Adrenal gland (tissue), 12 donors: ENCODE results near the gene MGAT5. TPM values are rescaled to one million over a fixed set of nuclear protein-coding genes. Genes with fewer than 3 reads are reported as not detected.

Experiments used
- DNase-seq, 7 donors: peaks; one replicate each; pipeline ENCODE4 v3.0.0-alpha.2; 2019 to 2020
- H3K27ac ChIP-seq, 5 donors: fragments of 200-600 bp; sonication (generic) in 4 of 5; 1 replicate in 3 of 5; 2 replicates in 2 of 5; pipeline versions ENCODE4 v1.5.1 to v1.8.0; 2016 to 2020; ENCODE audit warnings: mild to moderate bottlenecking in 1 of 5
- H3K27me3 ChIP-seq: fragments of 200-600 bp; 2 replicates; pipeline ENCODE4 v1.8.0; 2021
- H3K36me3 ChIP-seq, 2 donors: fragments of 200-600 bp; replicated peaks in 1 of 2; 1 replicate in 1 of 2; 2 replicates in 1 of 2; pipeline versions ENCODE4 v1.5.1 to v1.8.0; 2018 to 2022
- H3K4me1 ChIP-seq, 2 donors: fragments of 200-600 bp; replicated peaks in 1 of 2; 1 replicate in 1 of 2; 2 replicates in 1 of 2; pipeline versions ENCODE4 v1.5.1 to v1.8.0; 2018 to 2021
- H3K4me3 ChIP-seq, 4 donors: fragments of 200-600 bp; sonication (generic) in 3 of 4; one replicate each; pipeline ENCODE4 v1.5.1; 2016 to 2018
- H3K9me3 ChIP-seq, 3 donors: fragments of 200-600 bp; sonication (generic) in 1 of 3; replicated peaks in 1 of 3; 1 replicate in 2 of 3; 2 replicates in 1 of 3; pipeline versions ENCODE4 v1.5.1 to v1.8.0; 2016 to 2021
- POLR2A ChIP-seq, 2 donors: fragments of 450-650 bp; IDR thresholded peaks; one replicate each; pipeline ENCODE4 v1.6.1; 2017; ENCODE audit warnings: antibody characterized with exemption in 2 of 2, mild to moderate bottlenecking in 2 of 2, moderate library complexity in 1 of 2
- WGBS, 4 donors: extraction: QIAGEN DNeasy Blood & Tissue Kit in 2 of 4; methylation state at CpG; one replicate each; pipeline versions ENCODE4 v1.1.5 to v1.1.7; 2013 to 2017; 5-methylcytosine and 5-hydroxymethylcytosine counted together
- intact Hi-C, 2 donors: fragments of 100-400 bp; cut with DNase I; formaldehyde crosslinking; loops; one replicate each; pipeline versions ENCODE4 v1.14.1 to v1.15.0; 2022 to 2023
- polyA plus RNA-seq, 3 donors: library from polyadenylated mRNA; stranded (reverse); fragments of 200-250 nt in 2 of 3; fragments of 350-450 nt in 1 of 3; fragmentation: Illumina TruSeq in 1 of 3; extraction: RNeasy Lipid Tissue Mini Kit (QIAGEN cat#74804) in 1 of 3; gene quantifications; one replicate each; pipeline ENCODE4 v1.2.3, GENCODE V29; 2013 to 2014
- total RNA-seq, 9 donors: library from RNA; depleted of rRNA in 4 of 9; stranded (reverse); fragments of >200 nt in 4 of 9; fragments of 120-200 nt in 1 of 9; fragmentation: NEBNext Ultra II Directional in 1 of 9; extraction: Animal tissue kit (Norgen Biotek cat#: 25700) in 1 of 9; gene quantifications; one replicate each; pipeline versions ENCODE4 v1.1.0 to v1.2.4, GENCODE V29; 2013 to 2023
- TF ChIP-seq, protein P1 (sequence below), 6 experiments: fragments of 450-650 bp in 4 of 6; fragments of 200-600 bp in 2 of 6; sonication (generic) in 1 of 6; IDR thresholded peaks; 1 replicate in 5 of 6; 2 replicates in 1 of 6; pipeline versions ENCODE4 v1.5.1 to v1.8.0; 2016 to 2021; ENCODE audit warnings: antibody characterized with exemption in 6 of 6, mild to moderate bottlenecking in 2 of 6, moderate library complexity in 1 of 6
- donor health status: healthy with polysubstance abuse.
- donor health status: Bipolar disorder and iron deficiency.
- donor health status: DM: yes; HTN: yes; CAD: no.
- donor health status: DM: no; HTN: no; CAD: no.
- donor health status: DM: no; HTN: no; CAD: no.
- donor health status: DM: yes; HTN: yes; CAD: no.

Gene MGAT5
- total and polyA plus RNA-seq, 12 donors = 2.9 to 74.6 (median 41.1) TPM

DNA sequence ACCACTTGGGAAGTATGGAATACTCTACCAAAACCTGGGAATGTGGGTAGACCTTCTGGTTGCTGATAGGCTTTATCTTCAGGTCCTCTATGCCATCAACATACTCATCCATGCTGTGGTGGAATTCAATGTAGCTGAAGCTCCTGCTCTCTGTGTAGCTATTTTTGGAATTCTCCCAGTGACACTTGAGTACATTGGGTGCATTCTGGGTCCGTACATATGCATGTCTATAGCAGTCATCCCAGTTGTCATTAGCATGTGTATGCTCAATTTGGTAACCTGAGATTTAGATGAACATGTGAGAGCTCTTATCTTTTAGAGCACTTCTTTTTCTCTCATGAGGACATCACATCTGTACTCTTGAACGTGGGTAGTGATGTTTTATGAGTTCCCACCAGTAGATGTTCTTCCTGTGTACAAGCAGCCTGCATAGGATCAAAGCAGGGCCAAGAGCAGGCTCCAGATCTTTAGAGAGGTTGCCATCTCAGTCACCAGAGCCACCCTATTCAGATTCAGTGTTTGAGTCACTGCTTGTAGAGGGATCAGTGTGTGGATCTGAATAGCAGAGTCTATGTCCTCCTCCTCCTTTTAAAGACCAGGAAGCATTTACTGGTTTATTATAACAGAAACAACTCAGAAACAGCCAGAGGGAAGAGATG, 65.9 kb downstream of the MGAT5 start:
- H3K9me3 ChIP-seq = no peaks in the 10 kb centered on the region
- intact Hi-C loops = no loop called here
- no peaks in the 10 kb centered on the region for H3K27me3 ChIP-seq
- H3K4me1 ChIP-seq = peaks cover 0 to 19% of the 10 kb centered on the region in 2 donors
- no peak for DNase-seq
- H3K36me3 ChIP-seq = no peaks in the 10 kb centered on the region
- H3K4me3 ChIP-seq = no peak overlapping the region
- H3K27ac ChIP-seq = no peak overlapping the region
- TF ChIP-seq POLR2A (IDR thresholded peaks at IDR 0.05) = no peak
- TF ChIP-seq, protein P1, sequence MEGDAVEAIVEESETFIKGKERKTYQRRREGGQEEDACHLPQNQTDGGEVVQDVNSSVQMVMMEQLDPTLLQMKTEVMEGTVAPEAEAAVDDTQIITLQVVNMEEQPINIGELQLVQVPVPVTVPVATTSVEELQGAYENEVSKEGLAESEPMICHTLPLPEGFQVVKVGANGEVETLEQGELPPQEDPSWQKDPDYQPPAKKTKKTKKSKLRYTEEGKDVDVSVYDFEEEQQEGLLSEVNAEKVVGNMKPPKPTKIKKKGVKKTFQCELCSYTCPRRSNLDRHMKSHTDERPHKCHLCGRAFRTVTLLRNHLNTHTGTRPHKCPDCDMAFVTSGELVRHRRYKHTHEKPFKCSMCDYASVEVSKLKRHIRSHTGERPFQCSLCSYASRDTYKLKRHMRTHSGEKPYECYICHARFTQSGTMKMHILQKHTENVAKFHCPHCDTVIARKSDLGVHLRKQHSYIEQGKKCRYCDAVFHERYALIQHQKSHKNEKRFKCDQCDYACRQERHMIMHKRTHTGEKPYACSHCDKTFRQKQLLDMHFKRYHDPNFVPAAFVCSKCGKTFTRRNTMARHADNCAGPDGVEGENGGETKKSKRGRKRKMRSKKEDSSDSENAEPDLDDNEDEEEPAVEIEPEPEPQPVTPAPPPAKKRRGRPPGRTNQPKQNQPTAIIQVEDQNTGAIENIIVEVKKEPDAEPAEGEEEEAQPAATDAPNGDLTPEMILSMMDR (IDR thresholded peaks at IDR 0.05) = no peak
- 60 to 93% (median 67%) methylated on average over 2 of the region's 2 CpGs for WGBS, 4 donors

DNA sequence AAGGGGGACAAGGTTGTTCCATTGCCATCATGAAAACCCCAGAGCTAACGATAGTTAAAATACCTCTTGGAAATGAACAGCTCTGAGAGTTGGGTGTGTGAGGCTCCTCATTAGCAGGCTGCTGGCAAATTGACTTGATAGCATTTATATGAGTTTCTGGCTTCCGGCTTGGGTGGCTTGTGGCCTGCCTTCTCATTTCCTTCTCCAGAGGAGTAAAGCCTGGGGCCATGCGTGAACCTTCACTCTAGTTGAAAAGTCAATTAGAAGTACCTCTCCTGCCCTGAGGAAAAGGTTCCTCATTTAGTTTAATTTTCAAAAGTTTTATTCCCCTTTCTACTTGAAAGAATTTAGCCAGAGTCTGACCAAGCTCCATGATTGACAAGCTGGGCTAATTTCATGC, 67.1 kb downstream of the MGAT5 start:
- WGBS, 4 donors = 83 to 87% (median 86%) methylated on average over 3 of the region's 3 CpGs
- peaks cover 0 to 19% of the 10 kb centered on the region in 2 donors for H3K4me1 ChIP-seq
- H3K27ac ChIP-seq = no peak overlapping the region
- TF ChIP-seq POLR2A (IDR thresholded peaks at IDR 0.05) = no peak
- TF ChIP-seq, protein P1 (IDR thresholded peaks at IDR 0.05) = no peak
- no peaks in the 10 kb centered on the region for H3K36me3 ChIP-seq
- no peaks in the 10 kb centered on the region for H3K27me3 ChIP-seq
- H3K9me3 ChIP-seq = no peaks in the 10 kb centered on the region
- no peak overlapping the region for H3K4me3 ChIP-seq
- no peak for DNase-seq
- intact Hi-C loops = no loop called here

DNA sequence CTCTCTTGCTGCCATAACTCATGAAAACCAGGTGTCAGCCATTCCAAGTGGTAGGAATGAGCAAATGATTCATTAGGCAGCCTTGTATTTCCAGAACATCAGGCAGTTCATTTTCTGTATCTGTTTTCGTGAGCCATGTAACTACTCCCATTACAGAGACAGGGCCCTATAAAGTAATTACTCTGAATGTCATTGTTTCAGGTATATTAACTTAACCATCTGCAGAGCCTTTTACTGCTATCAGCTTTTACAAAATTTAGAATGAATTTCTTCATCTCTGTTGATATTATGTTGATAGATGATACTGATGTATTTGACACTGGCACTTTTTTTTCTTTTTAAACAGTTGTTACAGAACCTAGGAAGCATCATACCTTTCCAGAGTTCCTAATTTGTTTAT, 69.9 kb downstream of the MGAT5 start:
- intact Hi-C loops = no loop called here
- 73 to 91% (median 87%) methylated on average over 1 of the region's 1 CpG for WGBS, 4 donors
- no peak for TF ChIP-seq POLR2A (IDR thresholded peaks at IDR 0.05)
- TF ChIP-seq, protein P1 (IDR thresholded peaks at IDR 0.05) = no peak

DNA sequence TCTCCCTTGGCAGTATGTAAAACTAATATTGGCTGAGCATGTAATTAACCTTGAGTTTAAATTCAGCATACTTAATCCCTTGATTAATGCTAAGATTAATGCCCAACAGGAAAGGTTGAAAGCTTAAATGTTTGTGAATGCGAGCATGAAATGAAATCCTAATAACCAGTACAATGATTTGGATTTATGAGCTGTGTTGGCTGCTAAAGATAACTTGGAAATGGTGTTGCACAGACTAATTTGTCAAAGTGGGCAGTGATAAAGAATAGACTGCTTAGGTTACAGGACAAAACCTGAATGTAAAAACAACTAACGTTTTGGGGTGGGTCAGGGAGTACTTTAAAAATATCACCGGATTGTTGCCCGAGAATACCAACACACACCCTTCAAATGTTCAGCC, 70.6 kb downstream of the MGAT5 start:
- WGBS, 4 donors = 46 to 61% (median 58%) methylated on average over 4 of the region's 4 CpGs
- no peaks in the 10 kb centered on the region for H3K9me3 ChIP-seq
- no peak overlapping the region for H3K4me3 ChIP-seq
- intact Hi-C loops = no loop called here
- no peak for DNase-seq
- no peaks in the 10 kb centered on the region for H3K27me3 ChIP-seq
- no peaks in the 10 kb centered on the region for H3K36me3 ChIP-seq
- TF ChIP-seq POLR2A (IDR thresholded peaks at IDR 0.05) = no peak
- TF ChIP-seq, protein P1 (IDR thresholded peaks at IDR 0.05) = no peak
- peaks cover 0 to 19% of the 10 kb centered on the region in 2 donors for H3K4me1 ChIP-seq
- H3K27ac ChIP-seq = no peak overlapping the region

More for the DNA sequence above, 69.9 kb downstream of the MGAT5 start:
- Histone ChIP-seq H3K27me3 (no peaks in the 10 kb centered on the region), H3K36me3 (no peaks in the 10 kb centered on the region), H3K27ac (no peak overlapping the region), H3K9me3 (no peaks in the 10 kb centered on the region), H3K4me1 (peaks cover 0 to 19% of the 10 kb centered on the region in 2 donors), H3K4me3 (no peak overlapping the region)
- no peak for DNase-seq
